ENCODE measurements around the gene AKAP5.

The AKAP5 gene

GRCh38 chr14:64461221-64461620 is 4.1 kb upstream of the AKAP5 start:
- DNase-seq, result no peak

DNA sequence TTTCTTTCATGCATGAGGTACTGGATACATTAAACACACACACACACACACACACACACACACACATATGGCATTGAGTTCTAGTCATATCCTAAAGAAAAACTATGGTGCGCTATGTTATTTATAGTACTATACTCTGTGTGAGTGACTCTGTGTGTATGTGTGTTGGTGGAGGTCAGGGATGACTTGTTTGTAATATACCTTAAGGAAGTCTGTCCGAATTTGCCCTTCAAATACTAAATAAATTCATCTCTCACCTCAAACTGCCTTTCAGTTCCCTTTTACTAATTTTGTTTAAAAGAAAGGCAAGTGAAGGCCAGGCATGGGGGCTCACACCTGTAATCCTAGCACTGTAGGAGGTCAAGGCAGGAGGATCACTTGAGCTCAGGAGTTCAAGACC is 2.1 kb upstream of the AKAP5 start:
- no peak for DNase-seq

DNA sequence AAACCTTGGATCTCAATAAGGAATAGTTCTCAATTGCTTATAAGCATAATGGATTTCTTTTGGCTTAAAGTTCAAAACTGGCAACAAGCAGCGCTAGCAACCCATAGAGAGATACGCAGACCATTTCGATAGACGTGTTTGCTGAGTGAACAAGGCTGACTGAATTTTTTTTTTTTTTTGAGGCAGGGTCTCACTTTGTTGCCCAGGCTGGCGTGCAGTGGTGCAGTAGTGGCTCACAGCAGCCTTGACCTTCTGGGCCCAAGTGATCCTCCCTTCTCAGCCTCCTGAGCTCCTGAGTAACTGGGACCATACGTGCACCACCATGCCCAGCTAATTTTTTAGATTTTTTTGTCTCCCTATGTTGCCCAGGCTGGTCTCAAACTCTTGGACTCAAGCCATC is 1.4 kb upstream of the AKAP5 start:
- no peak for DNase-seq

- no peak for DNase-seq
Measured at GRCh38 chr14:64464651-64465050, 648 bp upstream of the AKAP5 start.

- no peak for DNase-seq
Measured at GRCh38 chr14:64465831-64466554, 694 bp downstream of the AKAP5 start.

- no peak for DNase-seq
Measured at GRCh38 chr14:64467101-64467500, 1.8 kb downstream of the AKAP5 start.

- no peak for DNase-seq
Measured at GRCh38 chr14:64467566-64467965, 2.3 kb downstream of the AKAP5 start.

GRCh38 chr14:64468451-64468850 is 3.2 kb downstream of the AKAP5 start:
- DNase-seq, result no peak

DNA sequence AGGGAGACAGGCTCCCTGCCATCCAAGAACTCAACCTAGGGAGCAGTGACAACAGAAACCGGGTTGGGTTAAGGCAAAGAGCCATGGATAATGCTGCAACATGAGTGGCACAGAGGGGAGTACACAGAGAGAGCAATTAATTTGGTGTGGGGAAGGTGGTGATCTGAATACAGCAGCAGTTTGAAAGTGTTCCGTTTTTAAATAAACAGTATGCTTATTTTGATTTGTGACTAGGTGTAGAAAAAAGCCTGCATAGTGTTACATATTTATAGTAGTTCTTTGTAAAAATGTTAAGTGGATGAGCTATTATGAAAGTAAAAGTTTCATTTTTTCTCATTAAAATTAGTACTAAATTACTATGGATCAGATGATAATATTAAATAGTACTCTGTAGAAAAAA is 8.7 kb downstream of the AKAP5 start:
- DNase-seq, result no peak

DNA sequence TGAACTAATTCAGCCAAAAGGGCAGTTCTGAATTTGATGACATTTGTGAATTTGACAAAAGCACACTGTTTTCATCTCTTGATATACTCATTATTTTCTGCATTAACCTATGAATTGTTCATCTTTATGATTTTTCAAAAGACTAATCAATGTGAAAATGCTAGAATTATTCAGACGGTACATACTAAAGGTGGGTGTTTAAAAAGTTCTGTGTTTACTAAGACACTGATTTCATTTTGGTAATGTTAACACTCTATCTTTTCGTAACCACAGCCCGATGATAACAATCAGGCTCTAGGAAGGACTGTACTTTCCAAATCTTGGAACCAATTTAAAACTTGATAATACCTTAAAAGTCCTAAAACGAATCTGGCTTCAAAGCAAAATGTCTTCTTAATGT is 9.4 kb downstream of the AKAP5 start:
- DNase-seq, result no peak

- DNase-seq, result no peak
Measured at GRCh38 chr14:64475585-64476273, 10.4 kb downstream of the AKAP5 start.

GRCh38 chr14:64476438-64476837 is 11.1 kb downstream of the AKAP5 start:
- DNase-seq, result no peak

DNA sequence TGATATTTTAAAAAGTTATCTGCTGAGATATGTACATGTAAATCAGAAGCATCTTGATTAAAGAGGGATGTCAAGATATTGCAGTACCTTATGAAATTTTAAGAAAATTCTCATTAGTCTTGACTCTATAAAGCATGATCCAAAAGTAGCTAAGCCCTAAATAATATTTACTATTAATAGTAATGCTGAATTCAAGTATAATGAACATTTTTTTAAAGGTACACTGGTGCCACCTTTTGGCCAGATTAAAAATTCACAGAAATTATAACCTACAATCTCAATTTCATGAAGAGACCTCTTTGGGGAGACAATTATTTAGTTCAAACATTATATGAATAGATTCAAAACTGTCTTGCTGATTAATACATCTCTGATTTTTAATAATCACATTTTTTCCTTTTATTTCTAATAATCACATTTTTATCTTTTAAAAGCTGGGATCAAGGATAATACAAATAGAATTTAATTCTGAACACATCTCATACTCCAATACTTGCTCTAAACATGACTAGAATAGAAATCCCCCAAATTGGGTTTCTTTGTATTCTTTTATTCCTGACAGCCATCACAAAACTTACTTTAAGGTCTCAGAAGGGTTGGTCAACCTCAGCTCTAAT is 13.4 kb downstream of the AKAP5 start:
- no peak for DNase-seq

GRCh38 chr14:64488590-64489099 is 23.3 kb downstream of the AKAP5 start:
- DNase-seq, result no peak

DNA sequence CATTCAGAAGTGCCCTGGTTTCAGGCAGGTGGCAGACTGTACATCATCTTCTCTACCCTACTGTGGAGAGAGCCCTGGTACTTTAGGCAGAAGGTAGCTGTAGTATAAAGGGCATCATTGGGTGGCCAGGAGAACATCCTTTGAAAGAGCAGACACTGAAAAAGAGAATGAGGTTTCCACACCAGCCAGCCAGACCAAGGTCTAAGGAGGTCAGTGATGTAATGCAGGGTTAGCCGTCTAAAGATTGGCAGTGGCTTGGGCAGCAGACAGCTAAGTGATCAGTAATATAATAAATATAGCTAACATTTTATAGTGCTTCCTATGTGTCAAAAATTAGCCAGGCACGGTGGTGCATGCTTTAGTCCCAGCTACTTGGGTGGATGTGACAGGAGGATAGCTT is 26.3 kb downstream of the AKAP5 start:
- DNase-seq, result no peak

- no peak for DNase-seq
Measured at GRCh38 chr14:64493455-64493854, 28.2 kb downstream of the AKAP5 start.

- no peak for DNase-seq
Measured at GRCh38 chr14:64495252-64495651, 30.0 kb downstream of the AKAP5 start.

DNA sequence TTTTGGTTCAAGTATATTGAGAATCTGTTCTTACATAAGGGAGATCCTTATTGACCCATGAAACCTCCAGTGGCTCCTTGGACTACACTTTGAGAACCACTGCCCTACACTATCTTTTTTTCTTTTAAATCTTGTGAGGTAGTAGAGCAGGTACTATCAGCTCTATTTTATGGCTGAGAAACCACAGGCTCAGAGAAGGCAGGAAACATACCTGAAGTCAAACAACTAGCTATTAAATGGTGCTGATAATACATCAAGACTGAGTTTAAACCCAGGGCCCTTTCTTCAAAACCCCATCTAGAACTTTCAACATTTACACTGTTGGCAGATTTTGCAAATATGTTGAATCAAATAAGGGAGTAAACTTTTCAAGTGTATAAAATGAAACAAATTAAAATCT is 31.5 kb downstream of the AKAP5 start:
- no peak for DNase-seq

- DNase-seq, result no peak
Measured at GRCh38 chr14:64500088-64500487, 34.8 kb downstream of the AKAP5 start.

- peak; percentile 10 for DNase-seq
Measured at GRCh38 chr14:64501411-64502171, 36.3 kb downstream of the AKAP5 start.

DNA sequence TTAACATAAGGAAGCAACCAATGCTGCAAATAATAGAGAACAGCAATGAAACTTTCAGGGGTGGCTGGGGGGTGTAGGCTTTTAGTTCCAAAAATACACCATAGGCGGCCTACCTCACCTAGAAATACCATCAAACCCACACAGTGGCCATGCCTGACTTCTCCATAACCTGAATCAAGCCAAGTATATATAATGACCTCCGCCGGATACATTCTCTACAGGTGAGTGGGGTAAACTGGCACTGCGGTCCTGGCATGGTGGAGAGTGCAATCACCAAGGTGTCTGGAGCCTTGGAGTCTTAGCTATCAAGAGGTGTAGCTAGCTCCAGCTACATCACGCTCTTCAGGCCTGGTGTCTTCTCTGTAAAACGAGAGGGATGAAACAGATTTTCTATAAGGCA is 37.2 kb downstream of the AKAP5 start:
- DNase-seq, result no peak

DNA sequence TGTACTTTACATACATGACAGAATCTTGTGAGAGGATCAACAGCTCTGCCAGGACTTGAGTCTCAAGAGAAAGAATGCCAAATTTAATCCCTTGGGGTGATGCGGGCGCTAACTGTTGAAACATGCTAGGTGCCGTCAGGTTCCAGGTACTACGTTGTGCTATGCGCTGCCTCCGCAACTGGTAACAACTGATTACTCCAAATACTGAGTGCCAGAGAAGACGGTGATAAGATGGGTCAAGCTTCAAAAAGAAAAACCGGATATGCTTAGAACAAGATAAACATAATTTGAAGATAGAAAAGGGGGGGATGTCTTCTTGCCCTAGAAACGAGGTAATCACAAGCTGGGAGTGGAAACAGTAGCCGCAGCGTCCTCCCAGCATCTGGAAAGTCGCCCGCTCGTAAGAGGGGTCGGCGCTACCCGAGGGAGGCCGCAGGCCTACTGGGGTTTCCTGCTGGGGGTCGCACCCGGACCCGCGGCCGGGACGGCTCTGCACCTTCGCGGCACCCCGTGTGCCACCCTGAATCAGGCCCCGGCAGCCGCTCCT is 37.7 kb downstream of the AKAP5 start:
- DNase-seq, result no peak
